AG09319 (cell line): ENCODE results near the gene ATG16L1.

Experiments
- DNase-seq: peaks from one replicate; pipeline ENCODE4 v3.0.0-alpha.2; 2010; ENCODE audit warnings: low read depth; ENCODE audit errors: extremely low read depth
- TF ChIP-seq, protein P1 (sequence below): IDR thresholded peaks from 2 replicates; pipeline ENCODE4 v1.5.1; 2011; ENCODE audit warnings: low read depth, mild to moderate bottlenecking, inconsistent platforms, low read length, moderate library complexity

ATG16L1 gene

DNA sequence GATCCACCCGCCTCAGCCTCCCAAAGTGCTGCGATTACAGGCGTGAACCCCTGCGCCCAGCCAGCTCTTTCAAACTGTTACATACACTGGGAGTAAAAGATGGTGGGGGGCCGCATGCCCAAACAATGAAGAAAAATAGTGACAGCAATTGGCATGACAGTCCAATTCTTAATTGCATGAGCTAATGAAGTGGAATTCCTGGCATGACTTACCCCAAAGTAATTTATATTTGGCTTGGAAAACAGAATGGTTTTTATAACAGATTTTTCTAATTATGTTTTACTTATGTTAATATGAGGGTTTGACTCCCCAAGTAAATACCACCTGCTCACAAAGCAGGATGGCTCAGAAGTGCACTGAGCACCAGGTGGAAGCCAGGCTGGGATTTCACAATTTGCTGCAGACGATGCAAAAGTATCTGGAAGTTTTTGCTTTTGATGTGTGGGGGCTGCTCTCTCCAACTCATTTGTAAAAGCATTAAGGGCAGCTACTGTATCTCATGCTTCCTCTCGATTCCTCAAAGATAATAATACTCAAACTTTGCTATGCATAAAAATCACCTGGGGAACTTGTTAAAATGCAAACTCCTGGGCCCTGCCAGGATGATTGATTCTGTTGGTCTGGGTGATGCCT lies 24.0 kb upstream of the ATG16L1 start:
- TF ChIP-seq, protein P1, sequence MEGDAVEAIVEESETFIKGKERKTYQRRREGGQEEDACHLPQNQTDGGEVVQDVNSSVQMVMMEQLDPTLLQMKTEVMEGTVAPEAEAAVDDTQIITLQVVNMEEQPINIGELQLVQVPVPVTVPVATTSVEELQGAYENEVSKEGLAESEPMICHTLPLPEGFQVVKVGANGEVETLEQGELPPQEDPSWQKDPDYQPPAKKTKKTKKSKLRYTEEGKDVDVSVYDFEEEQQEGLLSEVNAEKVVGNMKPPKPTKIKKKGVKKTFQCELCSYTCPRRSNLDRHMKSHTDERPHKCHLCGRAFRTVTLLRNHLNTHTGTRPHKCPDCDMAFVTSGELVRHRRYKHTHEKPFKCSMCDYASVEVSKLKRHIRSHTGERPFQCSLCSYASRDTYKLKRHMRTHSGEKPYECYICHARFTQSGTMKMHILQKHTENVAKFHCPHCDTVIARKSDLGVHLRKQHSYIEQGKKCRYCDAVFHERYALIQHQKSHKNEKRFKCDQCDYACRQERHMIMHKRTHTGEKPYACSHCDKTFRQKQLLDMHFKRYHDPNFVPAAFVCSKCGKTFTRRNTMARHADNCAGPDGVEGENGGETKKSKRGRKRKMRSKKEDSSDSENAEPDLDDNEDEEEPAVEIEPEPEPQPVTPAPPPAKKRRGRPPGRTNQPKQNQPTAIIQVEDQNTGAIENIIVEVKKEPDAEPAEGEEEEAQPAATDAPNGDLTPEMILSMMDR, result no peak
- DNase-seq, result no peak

DNA sequence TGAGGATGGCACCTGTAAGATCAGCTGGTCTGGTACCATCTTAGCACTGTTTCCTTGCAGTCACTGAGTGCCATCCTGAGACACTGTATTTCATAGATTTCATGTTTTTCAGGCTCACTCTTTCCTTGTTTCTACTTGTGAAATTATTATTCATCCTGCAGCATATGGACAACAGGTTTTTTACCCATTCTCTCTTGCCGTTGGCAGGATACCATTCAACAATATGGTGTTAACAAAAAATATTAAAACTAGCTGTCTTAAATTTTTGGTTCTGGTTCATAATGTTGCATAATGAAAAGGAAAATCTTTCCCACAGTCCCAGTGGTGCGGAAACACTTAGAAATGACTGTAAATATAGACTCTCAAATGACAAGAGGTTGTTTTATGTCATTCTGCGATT lies 23.1 kb upstream of the ATG16L1 start:
- TF ChIP-seq, protein P1, result no peak
- no peak for DNase-seq

DNA sequence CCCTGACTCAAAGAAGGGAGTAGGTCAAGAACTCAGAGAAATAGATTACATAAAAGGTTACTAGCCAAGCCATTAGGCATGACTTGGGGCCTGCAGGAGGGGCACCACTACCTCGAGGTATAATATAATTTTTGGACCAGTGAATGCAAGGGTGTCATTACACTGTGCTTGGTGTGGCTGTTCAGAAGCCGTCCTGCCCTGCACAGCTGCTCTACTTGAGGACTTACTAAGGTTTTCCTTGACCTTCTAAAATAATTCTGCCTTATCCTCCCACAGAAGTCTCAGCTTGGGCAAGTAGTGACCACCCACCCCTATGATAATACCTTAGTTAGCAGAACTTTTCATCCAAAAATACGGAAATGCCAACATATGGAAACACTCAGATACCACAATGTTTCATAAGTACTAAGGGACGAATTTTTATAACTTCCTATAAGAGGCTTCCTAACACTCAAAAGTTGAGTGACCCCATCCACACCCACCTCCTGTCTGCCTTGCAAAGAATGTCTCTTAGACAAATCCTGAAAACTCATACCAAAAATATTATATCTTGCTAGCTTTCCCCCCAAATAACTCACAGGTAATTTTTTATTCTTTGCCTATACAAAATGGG lies 17.7 kb upstream of the ATG16L1 start:
- no peak for DNase-seq
- TF ChIP-seq, protein P1, result no peak

DNA sequence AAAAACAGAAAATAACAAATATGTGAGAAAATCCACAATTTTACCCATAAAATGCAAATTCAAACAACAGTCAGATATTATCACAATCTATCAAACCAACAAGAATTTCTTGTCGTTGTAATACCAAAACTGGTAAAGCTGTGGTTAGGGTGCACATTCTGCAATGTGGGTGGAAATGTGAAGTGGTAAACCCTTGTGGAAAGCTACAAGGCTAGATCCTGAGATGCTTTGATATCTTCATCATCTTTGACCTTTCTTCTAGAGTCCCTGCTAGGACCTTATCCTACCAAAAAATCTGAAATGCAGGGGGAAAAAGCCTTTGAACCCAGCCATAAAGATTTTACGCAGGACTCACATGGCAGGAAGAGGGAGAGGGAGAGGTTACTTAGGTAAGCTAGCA lies 17.2 kb upstream of the ATG16L1 start:
- DNase-seq, result no peak

DNA sequence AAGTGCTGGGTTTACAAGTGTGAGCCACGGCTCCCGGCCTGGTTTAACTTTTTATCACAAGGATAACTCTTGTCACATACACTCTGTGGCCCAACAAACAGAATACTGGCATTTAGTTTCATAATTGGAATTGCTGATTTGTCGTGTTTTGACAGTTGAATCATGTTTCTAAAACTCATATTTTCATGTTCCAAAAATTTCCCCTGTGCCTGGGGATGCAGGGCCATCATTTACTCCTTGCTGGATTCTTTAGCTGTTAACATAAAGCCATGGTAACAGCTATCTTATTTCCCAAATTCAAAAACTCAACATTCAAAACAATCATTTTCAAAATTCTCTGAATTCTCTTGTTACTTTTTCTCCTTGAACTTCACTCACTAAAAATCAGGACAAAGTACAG lies 16.5 kb upstream of the ATG16L1 start:
- TF ChIP-seq, protein P1, result no peak
- DNase-seq, result no peak

More for the DNA sequence above, 17.2 kb upstream of the ATG16L1 start:
- TF ChIP-seq, protein P1, result no peak

DNA sequence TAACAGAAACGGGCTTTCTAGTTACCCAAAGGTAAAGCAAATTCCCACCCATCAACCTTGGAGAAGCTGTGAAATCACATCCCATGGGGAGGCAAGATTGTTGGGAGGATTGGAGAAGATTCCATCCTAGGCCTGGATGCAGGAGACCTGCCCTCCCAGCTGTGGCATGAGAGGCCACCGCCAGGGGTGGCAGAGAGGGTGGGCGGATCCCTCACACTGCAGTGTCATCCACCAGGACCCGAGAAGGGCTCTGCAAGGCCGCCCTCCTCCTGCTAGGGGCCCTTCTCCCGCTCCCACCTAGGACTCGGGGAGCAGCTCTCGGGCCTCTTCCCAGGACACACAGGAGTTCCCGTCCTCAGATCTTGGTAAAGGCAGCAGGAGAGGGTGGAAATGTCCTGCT lies 15.5 kb upstream of the ATG16L1 start:
- TF ChIP-seq, protein P1, result no peak
- no peak for DNase-seq

DNA sequence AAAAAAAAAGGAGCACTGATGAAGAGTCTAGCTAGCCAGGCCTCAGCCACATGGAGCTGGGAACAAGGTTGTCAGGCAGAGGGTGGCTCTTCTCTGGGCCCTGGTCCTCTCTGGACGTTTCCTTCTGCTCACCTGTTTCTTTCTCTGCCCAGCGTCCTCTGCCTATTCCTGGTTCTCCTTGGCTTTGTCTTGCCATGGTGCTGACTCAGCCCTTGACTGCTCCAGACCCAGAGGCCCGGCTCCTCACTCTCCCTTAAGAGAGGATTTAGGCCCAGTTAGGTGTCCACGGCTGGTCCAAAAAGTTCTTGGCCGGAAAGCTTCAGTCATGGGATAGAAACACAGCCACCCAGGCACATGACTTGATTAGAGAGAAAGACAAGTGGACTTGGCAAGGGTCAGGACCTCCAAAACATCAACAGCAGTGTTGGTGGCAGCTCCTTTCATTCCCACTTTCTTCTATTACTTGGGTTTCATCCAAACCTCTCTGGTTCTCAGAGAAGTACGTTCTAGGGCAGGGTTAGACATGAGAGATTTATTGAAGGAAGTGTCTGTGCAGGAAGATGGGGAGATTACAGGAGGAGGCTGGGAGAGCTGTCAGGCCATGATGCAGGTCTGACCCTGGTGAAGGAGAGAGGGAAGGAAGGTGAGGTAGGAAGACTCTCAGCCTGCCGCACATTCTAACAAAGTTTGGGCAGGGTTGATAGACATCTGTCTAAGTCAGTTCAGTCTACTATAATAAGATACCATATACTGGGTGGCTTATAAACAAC lies 14.5 kb upstream of the ATG16L1 start:
- TF ChIP-seq, protein P1, result no peak
- no peak for DNase-seq
